Measurements from ENCODE around the gene TMEM9B.

Gene TMEM9B

DNA sequence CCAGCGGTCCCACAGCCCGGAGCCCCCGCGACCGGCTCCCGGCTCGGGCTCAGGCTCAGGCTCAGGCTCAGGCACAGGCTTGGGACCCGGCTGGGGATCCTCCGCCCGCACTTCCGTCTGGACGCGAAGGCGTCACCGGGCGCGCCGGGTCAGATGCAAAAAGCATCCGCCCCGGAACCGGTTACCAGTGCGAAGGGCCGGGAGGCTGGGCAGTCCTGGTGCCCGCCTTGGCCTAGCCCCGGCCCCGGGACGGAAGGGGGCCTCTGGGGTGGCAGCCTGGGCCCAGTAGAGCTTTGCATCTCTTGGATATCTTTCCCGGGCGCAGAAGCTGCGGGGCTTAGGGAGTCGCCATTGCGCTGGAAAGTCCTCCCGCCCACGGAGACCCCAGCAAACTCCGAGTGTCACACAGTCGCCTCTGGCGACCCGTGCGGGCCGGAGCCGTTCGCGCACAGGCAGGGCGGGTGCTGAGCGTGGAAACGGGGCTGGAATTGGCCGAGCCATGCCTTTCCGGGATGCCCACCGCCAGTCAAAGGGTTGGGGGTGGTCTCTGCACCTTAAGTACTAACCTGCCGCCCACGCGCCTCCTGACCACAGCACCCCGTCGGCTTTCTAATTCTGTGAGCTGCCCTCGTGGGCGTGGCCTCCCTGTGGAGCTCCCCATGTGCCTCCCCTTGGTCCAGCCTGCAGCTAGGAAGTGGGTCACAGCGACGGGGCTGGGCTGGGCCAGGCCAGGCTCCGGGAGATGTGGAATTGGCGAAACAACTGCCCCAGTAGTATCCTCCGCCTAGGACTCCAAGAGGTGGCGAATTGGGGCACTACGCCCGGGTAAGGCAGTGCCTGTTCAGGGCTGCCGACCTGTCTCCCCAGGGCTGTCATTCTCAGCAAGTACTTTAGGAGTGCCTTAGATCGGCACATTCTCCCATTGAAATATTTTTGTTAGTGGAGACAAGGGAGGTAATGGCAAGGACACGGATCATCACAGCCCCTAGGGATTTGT lies at the start of gene TMEM9B:
Gene TMEM9B (minus strand): TSS at position 119 of the 997 bp plus-strand sequence. CDS start 129 bp downstream, outside the sequence.
- no peak for TF ChIP-seq CTCF (IDR thresholded peaks at IDR 0.05)

- TF ChIP-seq CTCF (IDR thresholded peaks at IDR 0.05): no peak
Measured at GRCh38 chr11:9013373-9013772, 49.1 kb upstream of the TMEM9B start.

DNA sequence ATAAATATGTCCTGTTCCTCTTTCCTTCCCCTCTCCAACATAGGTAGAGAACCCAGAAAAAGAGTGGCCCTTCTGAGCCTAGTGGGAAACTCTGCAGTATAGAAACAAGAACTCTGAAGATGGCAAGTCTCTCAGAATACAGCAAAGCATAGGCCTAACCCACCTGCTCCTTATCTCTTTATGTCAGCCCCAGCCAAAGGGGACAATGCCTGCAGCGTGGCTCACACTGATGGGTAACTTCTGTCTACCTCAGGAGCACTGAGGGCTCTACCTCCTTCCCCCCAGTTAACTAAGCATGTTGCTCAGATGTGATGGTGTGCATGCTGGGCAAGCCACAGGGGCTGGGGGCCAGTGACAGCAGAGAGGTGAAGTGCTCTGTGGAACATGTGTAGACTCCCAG lies 44.4 kb upstream of the TMEM9B start:
- no peak for TF ChIP-seq CTCF (IDR thresholded peaks at IDR 0.05)

- no peak for TF ChIP-seq CTCF (IDR thresholded peaks at IDR 0.05)
Measured at GRCh38 chr11:9008011-9008550, 43.8 kb upstream of the TMEM9B start.

- no peak for TF ChIP-seq CTCF (IDR thresholded peaks at IDR 0.05)
Measured at GRCh38 chr11:9005087-9005486, 40.8 kb upstream of the TMEM9B start.

DNA sequence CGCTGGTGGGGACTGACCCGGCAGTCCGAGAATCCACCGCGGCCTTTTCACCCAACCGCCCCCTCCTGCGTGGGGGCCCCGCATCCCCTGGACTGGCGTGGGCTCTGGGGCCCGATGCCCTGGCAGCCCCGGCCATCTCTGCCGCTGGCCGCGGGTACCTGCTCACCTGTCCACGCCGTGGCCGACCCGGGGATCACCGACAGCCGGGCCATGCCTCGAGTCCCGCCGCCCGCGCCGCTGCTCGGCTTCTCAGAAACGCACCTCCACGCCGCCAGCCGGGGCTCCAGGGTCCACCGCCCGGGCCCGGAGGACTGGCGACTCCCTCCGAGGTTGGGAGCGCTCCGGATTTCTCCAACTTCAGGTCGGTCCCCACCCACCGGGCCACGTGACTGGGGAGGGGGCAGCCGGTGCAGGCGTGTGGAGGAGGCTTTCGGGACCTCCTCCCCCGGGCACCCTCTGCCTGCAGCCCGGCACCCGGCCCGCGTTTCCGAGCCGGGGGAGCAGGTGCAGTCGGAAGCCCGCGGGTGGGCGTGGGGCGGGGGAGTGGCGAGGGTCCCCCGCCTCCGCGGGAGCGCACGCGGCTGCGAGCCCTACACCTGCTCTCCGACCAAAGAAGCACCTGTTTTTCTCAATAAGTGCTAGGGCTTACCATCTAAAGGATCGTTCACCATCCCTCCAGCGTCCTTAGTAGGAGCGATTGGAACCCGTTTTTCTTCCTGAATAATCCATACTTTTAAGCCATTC lies 40.1 kb upstream of the TMEM9B start:
- no peak for TF ChIP-seq CTCF (IDR thresholded peaks at IDR 0.05)

DNA sequence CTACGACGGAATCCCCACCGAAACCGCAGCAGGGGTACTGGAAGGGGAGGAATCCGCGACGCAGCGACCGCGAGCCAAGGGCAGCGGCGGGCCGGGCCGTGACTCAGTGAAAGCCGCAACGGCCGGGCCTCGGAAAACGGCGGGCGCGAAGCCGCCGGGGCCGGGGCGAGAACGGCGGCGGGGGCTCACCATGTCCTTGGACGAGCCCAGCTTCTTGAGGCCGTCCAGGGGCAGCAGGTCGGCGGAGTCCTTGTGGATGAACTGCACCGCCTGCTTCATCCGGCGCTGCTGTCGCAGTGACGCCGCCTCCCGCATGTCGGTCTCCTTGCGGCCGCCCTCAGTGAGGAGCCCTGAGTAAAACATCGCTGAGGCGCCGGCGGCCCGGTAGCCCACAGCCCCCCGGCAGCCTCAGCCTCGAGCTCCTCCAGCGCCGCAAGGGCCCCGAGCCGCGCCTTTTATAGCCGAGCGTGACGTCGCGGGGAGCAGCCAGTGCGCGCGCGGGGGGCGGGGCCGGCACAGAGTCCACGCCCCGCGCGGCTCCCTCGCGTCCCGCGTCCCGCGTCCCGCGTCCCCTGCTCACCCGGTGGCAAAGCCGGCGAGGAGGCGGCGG lies 39.4 kb upstream of the TMEM9B start, which contains the start of gene NRIP3:
Gene NRIP3 (minus strand): TSS at position 429 of the 610 bp plus-strand sequence. CDS start 66 bp downstream, at position 363.
- TF ChIP-seq CTCF (IDR thresholded peaks at IDR 0.05): no peak

All from LNCAP (cell line).